Fibroblast of lung (primary cell): ENCODE results near the gene SELL.

Source experiments
- EZH2 ChIP-seq: IDR thresholded peaks from 2 replicates; pipeline ENCODE4 v1.5.1; 2012; ENCODE audit warnings: low read length, control low read depth, mild to moderate bottlenecking; ENCODE audit errors: missing control alignments
- TF ChIP-seq, protein P1 (sequence below), 2 donors: IDR thresholded peaks in 1 of 2; conservative IDR thresholded peaks in 1 of 2; 1 replicate in 1 of 2; 2 replicates in 1 of 2; pipeline ENCODE4 v1.5.1; 2011 to 2012; ENCODE audit warnings: low read length in 2 of 2, control low read depth in 1 of 2, inconsistent platforms in 1 of 2, low read depth in 1 of 2, mild to moderate bottlenecking in 1 of 2

DNA sequence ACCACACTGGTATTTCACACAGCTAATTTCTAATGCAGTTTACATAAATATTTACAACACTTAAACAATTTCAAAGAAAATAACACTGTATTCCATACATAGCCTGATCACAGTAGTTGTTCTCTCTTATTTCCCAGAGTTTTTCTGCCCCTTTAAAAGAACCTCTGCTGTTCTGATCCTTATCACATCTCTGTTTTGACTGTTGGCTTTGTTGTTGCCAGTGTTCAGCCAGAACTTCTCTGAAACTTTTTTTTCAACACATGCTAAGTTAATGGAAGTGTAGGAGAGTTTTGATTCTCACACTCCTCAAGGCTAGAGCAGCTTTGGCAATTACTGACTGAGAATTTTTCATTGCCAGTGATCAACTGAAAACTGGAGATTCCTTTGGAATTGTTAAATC is 11.4 kb upstream of the SELL start:
- TF ChIP-seq, protein P1, sequence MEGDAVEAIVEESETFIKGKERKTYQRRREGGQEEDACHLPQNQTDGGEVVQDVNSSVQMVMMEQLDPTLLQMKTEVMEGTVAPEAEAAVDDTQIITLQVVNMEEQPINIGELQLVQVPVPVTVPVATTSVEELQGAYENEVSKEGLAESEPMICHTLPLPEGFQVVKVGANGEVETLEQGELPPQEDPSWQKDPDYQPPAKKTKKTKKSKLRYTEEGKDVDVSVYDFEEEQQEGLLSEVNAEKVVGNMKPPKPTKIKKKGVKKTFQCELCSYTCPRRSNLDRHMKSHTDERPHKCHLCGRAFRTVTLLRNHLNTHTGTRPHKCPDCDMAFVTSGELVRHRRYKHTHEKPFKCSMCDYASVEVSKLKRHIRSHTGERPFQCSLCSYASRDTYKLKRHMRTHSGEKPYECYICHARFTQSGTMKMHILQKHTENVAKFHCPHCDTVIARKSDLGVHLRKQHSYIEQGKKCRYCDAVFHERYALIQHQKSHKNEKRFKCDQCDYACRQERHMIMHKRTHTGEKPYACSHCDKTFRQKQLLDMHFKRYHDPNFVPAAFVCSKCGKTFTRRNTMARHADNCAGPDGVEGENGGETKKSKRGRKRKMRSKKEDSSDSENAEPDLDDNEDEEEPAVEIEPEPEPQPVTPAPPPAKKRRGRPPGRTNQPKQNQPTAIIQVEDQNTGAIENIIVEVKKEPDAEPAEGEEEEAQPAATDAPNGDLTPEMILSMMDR (conservative IDR thresholded peaks at IDR 0.05 in 1 of 2, IDR thresholded peaks at IDR 0.05 in 1 of 2; ENCODE audit: low read depth in 1 of 2, low read length in 2 of 2): no peak
- no peak for TF ChIP-seq EZH2
